Measurements from ENCODE around the gene TFF3. TPM values are rescaled to one million over a fixed set of nuclear protein-coding genes. Genes with fewer than 3 reads are reported as not detected.

TFF3 gene
- total RNA-seq, 1 donor from 2014 or later = 0.26 TPM

DNA sequence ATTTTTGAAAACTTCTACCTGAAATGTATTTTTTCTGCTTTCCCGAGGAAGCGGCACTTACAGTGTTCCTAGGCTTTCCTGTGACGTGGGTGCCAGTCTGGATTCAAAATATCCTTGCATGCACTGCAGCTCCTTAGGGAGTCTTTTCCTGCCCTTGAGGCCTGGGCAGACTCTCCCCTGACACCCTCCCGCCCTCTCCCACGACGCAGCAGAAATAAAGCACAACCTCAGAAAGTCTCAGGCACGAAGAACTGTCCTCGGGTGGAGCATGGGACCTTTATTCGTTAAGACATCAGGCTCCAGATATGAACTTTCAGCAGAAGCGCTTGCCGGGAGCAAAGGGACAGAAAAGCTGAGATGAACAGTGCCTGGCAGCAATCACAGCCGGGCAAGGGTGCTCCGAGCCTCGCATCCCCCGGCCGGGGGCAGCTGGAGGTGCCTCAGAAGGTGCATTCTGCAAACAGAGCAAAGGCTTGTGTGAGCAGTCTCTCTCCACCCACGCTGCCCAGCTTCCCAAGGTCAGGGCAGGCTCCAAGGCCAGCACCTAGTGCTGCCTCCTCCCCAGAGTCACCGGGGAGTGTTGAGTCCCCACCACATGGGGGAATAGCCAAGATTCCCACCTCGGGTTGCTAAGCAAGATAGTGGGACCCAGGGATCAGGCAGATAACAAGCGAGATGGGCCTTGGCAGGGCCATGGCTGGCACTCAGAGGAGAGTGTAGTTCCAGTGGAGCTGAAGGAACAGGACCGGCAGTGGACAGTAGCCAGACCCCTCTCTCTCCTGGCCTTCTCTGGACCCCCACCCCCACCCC, 3.2 kb downstream of the TFF3 start:
- no peak for TF ChIP-seq CTCF (IDR thresholded peaks at IDR 0.05; ENCODE audit: insufficient read depth, low read length, severe bottlenecking)
- no peak for FAIRE-seq
- no peaks in the 10 kb centered on the region for H3K36me3 ChIP-seq (ENCODE audit: control insufficient read depth, insufficient read depth, low read length)
- H3K4me3 ChIP-seq (ENCODE audit: low read depth, low read length) = no peak overlapping the region
- no peaks in the 10 kb centered on the region for H3K27me3 ChIP-seq (ENCODE audit: control insufficient read depth, insufficient read depth, low read length)
- DNase-seq (ENCODE audit: low read depth) = no peak

GRCh38 chr21:42311160-42311559, 4.0 kb downstream of the TFF3 start:
- no peak for TF ChIP-seq CTCF (IDR thresholded peaks at IDR 0.05; ENCODE audit: insufficient read depth, low read length, severe bottlenecking)
- no peak for DNase-seq (ENCODE audit: low read depth)
- FAIRE-seq = no peak
- H3K4me3 ChIP-seq (ENCODE audit: low read depth, low read length) = no peak overlapping the region
- no peaks in the 10 kb centered on the region for H3K27me3 ChIP-seq (ENCODE audit: control insufficient read depth, insufficient read depth, low read length)
- no peaks in the 10 kb centered on the region for H3K36me3 ChIP-seq (ENCODE audit: control insufficient read depth, insufficient read depth, low read length)

DNA sequence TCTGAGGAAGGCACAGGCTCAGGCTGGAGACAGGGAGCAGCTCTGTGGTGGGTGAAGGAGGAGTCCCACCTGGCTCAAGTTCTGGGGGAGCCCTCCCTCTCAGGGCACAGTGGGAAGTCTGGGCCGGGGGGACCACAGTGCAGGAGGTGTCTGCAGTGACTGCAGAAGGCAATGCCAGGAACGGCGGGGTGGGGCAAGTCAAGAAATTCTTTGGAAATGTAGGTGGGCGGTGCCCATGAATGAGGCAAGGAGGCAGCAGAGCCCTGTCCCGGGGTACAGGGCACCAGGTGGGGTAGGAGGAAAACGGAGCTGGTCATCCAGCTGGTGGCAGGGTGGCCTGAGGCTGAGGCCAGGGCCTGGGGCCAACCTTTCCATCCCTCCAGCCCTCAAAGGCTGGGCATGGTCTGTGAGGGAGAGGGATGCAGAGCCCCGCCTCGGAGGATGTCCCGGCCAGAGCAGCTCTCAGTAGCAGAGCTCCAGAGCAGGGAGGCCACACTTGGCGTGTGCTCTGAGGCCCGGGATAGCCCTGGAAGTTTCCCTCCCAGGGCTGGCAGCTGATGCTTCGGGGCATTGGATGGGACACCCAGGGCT, 4.7 kb downstream of the TFF3 start:
- no peak for DNase-seq (ENCODE audit: low read depth)
- H3K4me3 ChIP-seq (ENCODE audit: low read depth, low read length) = no peak overlapping the region
- H3K27me3 ChIP-seq (ENCODE audit: control insufficient read depth, insufficient read depth, low read length) = no peaks in the 10 kb centered on the region
- no peaks in the 10 kb centered on the region for H3K36me3 ChIP-seq (ENCODE audit: control insufficient read depth, insufficient read depth, low read length)
- FAIRE-seq = no peak
- TF ChIP-seq CTCF (IDR thresholded peaks at IDR 0.05; ENCODE audit: insufficient read depth, low read length, severe bottlenecking) = no peak

GRCh38 chr21:42309753-42310213, 5.4 kb downstream of the TFF3 start:
- TF ChIP-seq CTCF (IDR thresholded peaks at IDR 0.05; ENCODE audit: insufficient read depth, low read length, severe bottlenecking) = peak; percentile 89
- no peak for FAIRE-seq

GRCh38 chr21:42308914-42309752, 6.1 kb downstream of the TFF3 start:
- H3K27me3 ChIP-seq (ENCODE audit: control insufficient read depth, insufficient read depth, low read length) = no peaks in the 10 kb centered on the region
- DNase-seq (ENCODE audit: low read depth) (no peak), FAIRE-seq (no peak)
- peak; percentile 13 for TF ChIP-seq CTCF (IDR thresholded peaks at IDR 0.05; ENCODE audit: insufficient read depth, low read length, severe bottlenecking)
- no peak overlapping the region for H3K4me3 ChIP-seq (ENCODE audit: low read depth, low read length)
- H3K36me3 ChIP-seq (ENCODE audit: control insufficient read depth, insufficient read depth, low read length) = no peaks in the 10 kb centered on the region

More at GRCh38 chr21:42309753-42310213, 5.4 kb downstream of the TFF3 start:
- no peak overlapping the region for H3K4me3 ChIP-seq (ENCODE audit: low read depth, low read length)
- H3K36me3 ChIP-seq (ENCODE audit: control insufficient read depth, insufficient read depth, low read length) = no peaks in the 10 kb centered on the region
- DNase-seq (ENCODE audit: low read depth) = peak; percentile 17
- no peaks in the 10 kb centered on the region for H3K27me3 ChIP-seq (ENCODE audit: control insufficient read depth, insufficient read depth, low read length)
